ENCODE measurements around the gene ARL8B. TPM values are rescaled to one million over a fixed set of nuclear protein-coding genes. Genes with fewer than 3 reads are reported as not detected.

The ARL8B gene
- polyA plus RNA-seq, 1 donor (not counting 4 experiments of a cell fraction or from before 2014, with no cell fraction given), result 102 TPM

DNA sequence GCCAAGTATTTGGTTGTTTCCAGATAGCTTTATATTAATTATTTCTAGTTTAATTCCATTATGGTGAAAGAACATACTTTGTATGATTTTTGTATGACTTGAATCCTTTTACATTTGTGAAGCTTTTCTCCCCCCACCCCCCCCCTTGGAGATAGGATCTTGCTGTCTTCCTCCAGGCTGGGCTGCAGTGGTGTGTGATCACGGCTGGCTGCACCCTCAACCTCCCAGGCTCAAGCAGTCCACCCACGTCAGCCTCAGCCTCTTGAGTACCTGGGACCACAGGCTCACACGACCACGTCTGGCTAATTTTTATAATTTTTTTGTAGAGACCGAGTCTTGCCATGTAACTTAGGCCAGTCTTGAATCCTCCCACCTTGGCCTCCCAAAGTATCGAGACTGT lies 29.5 kb downstream of the ARL8B start:
- dilution Hi-C loops (cut with MboI; ENCODE audit: extremely low pct_ligation_motif_present, low sequenced_read_pairs), result no loop called here
- H2AFZ ChIP-seq (ENCODE audit: control insufficient read depth, low read length), result no peak overlapping the region
- H3K4me1 ChIP-seq (ENCODE audit: control insufficient read depth, extremely low read depth, insufficient read depth, low read length), result no peaks in the 10 kb centered on the region
- no peak for TF ChIP-seq EZH2 (IDR thresholded peaks at IDR 0.05; ENCODE audit: low read length)
- TF ChIP-seq, protein P1, sequence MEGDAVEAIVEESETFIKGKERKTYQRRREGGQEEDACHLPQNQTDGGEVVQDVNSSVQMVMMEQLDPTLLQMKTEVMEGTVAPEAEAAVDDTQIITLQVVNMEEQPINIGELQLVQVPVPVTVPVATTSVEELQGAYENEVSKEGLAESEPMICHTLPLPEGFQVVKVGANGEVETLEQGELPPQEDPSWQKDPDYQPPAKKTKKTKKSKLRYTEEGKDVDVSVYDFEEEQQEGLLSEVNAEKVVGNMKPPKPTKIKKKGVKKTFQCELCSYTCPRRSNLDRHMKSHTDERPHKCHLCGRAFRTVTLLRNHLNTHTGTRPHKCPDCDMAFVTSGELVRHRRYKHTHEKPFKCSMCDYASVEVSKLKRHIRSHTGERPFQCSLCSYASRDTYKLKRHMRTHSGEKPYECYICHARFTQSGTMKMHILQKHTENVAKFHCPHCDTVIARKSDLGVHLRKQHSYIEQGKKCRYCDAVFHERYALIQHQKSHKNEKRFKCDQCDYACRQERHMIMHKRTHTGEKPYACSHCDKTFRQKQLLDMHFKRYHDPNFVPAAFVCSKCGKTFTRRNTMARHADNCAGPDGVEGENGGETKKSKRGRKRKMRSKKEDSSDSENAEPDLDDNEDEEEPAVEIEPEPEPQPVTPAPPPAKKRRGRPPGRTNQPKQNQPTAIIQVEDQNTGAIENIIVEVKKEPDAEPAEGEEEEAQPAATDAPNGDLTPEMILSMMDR (optimal IDR thresholded peaks at IDR 0.05 in 1 of 3, IDR thresholded peaks at IDR 0.05 in 1 of 3, conservative IDR thresholded peaks at IDR 0.05 in 1 of 3; ENCODE audit: extremely low read depth in 1 of 3, insufficient read depth in 2 of 3, low read length in 3 of 3), result no peak
- DNase-seq (ENCODE audit: low read depth, low spot score) (no peak), FAIRE-seq (no peak)
- H4K20me1 ChIP-seq (ENCODE audit: control insufficient read depth, extremely low read depth, insufficient read depth, low read length), result peaks cover 5% of the 10 kb centered on the region
- H3K4me2 ChIP-seq (ENCODE audit: control insufficient read depth, extremely low read depth, insufficient read depth, low read depth, low read length), result no peak overlapping the region
- H3K9me3 ChIP-seq (ENCODE audit: control insufficient read depth, low read depth, low read length), result no peaks in the 10 kb centered on the region
- peaks cover 96% of the 10 kb centered on the region for H3K79me2 ChIP-seq (ENCODE audit: control insufficient read depth, insufficient read depth, low read length)
- H3K27me3 ChIP-seq (ENCODE audit: control insufficient read depth, extremely low read depth, insufficient read depth, low read length), result no peaks in the 10 kb centered on the region
- no peaks in the 10 kb centered on the region for H3K9me1 ChIP-seq (ENCODE audit: control insufficient read depth, extremely low read depth, insufficient read depth, low read length)
- H3K4me3 ChIP-seq (ENCODE audit: control insufficient read depth in 2 of 3, extremely low read depth in 1 of 3, insufficient read depth in 2 of 3, low read depth in 1 of 3, low read length in 3 of 3), result no peak overlapping the region
- H3K9ac ChIP-seq (ENCODE audit: control insufficient read depth, extremely low read depth, insufficient read depth, low read length), result no peak overlapping the region
- H3K36me3 ChIP-seq (ENCODE audit: control insufficient read depth in 2 of 2, extremely low read depth in 1 of 2, insufficient read depth in 2 of 2, low read length in 2 of 2), result peaks cover 0 to 3% of the 10 kb centered on the region in 2 experiments
- no peak overlapping the region for H3K27ac ChIP-seq (ENCODE audit: control insufficient read depth, insufficient read depth, low read length)

DNA sequence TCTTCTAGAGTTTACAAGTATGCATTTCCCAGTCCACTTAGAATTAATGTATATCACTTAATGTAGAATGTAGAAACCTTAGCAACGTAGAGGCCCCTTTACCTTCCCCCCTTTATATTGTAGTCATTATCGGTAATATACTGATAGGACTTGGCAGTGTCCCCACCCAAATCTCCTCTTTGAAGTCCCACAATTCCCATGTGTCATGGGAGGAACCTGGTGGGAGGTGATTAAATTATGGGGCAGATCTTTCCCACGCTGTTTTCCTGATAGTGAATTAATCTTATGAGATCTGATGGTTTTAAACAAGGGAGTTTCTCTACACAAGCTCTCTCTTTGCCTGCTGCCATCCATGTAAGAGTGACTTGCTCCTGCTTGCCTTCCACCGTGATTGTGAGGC lies 31.0 kb downstream of the ARL8B start:
- H3K4me3 ChIP-seq (ENCODE audit: control insufficient read depth in 2 of 3, extremely low read depth in 1 of 3, insufficient read depth in 2 of 3, low read depth in 1 of 3, low read length in 3 of 3), result no peak overlapping the region
- H3K27ac ChIP-seq (ENCODE audit: control insufficient read depth, insufficient read depth, low read length), result no peak overlapping the region
- peaks cover 3% of the 10 kb centered on the region for H3K9me1 ChIP-seq (ENCODE audit: control insufficient read depth, extremely low read depth, insufficient read depth, low read length)
- dilution Hi-C loops (cut with MboI; ENCODE audit: extremely low pct_ligation_motif_present, low sequenced_read_pairs), result no loop called here
- H3K9ac ChIP-seq (ENCODE audit: control insufficient read depth, extremely low read depth, insufficient read depth, low read length), result no peak overlapping the region
- no peaks in the 10 kb centered on the region for H3K4me1 ChIP-seq (ENCODE audit: control insufficient read depth, extremely low read depth, insufficient read depth, low read length)
- DNase-seq (ENCODE audit: low read depth, low spot score), result no peak
- TF ChIP-seq, protein P1 (optimal IDR thresholded peaks at IDR 0.05 in 1 of 3, IDR thresholded peaks at IDR 0.05 in 1 of 3, conservative IDR thresholded peaks at IDR 0.05 in 1 of 3; ENCODE audit: extremely low read depth in 1 of 3, insufficient read depth in 2 of 3, low read length in 3 of 3), result no peak
- no peak for TF ChIP-seq EZH2 (IDR thresholded peaks at IDR 0.05; ENCODE audit: low read length)
- no peaks in the 10 kb centered on the region for H3K27me3 ChIP-seq (ENCODE audit: control insufficient read depth, extremely low read depth, insufficient read depth, low read length)
- no peak overlapping the region for H3K4me2 ChIP-seq (ENCODE audit: control insufficient read depth, extremely low read depth, insufficient read depth, low read depth, low read length)
- H4K20me1 ChIP-seq (ENCODE audit: control insufficient read depth, extremely low read depth, insufficient read depth, low read length), result peaks cover 12% of the 10 kb centered on the region
- peaks cover 0 to 3% of the 10 kb centered on the region in 2 experiments for H3K36me3 ChIP-seq (ENCODE audit: control insufficient read depth in 2 of 2, extremely low read depth in 1 of 2, insufficient read depth in 2 of 2, low read length in 2 of 2)
- no peak overlapping the region for H2AFZ ChIP-seq (ENCODE audit: control insufficient read depth, low read length)
- peaks cover 96% of the 10 kb centered on the region for H3K79me2 ChIP-seq (ENCODE audit: control insufficient read depth, insufficient read depth, low read length)
- no peaks in the 10 kb centered on the region for H3K9me3 ChIP-seq (ENCODE audit: control insufficient read depth, low read depth, low read length)
- no peak for FAIRE-seq

Data from keratinocyte (primary cell).